K562 (cell line): Measurements from ENCODE around the gene SLC13A4. TPM values are rescaled to one million over a fixed set of nuclear protein-coding genes. Genes with fewer than 3 reads are reported as not detected.

Experiments used
- ARID1B ChIP-seq: fragments of 450-650 bp; IDR thresholded peaks from 2 replicates; pipeline ENCODE4 v1.6.1; 2016; ENCODE audit warnings: antibody characterized with exemption, mild to moderate bottlenecking, inconsistent platforms
- ARID4B ChIP-seq: sonication (generic); formaldehyde crosslinking; IDR thresholded peaks from 2 replicates; pipeline ENCODE4 v1.8.0; 2022; ENCODE audit warnings: mild to moderate bottlenecking, missing genetic modification reagents
- ATF1 ChIP-seq, 2 experiments: fragments of 450-650 bp in 1 of 2; IDR thresholded peaks; 2 replicates each; pipeline ENCODE4 v1.6.1; 2016; ENCODE audit warnings: missing compliant biosample characterization in 1 of 2, missing genetic modification characterization in 1 of 2
- E2F4 ChIP-seq: sonication (generic); formaldehyde crosslinking; IDR thresholded peaks from 2 replicates; pipeline ENCODE4 v1.8.0; 2022; ENCODE audit warnings: mild to moderate bottlenecking, low read depth, missing genetic modification reagents
- FOSL1 ChIP-seq: fragments of 200-800 bp; sonication (Bioruptor generic); conservative IDR thresholded peaks from 2 replicates; pipeline ENCODE4 v1.6.1; 2016; ENCODE audit warnings: missing genetic modification characterization, missing compliant biosample characterization
- FOXJ3 ChIP-seq: sonication (generic); formaldehyde crosslinking; IDR thresholded peaks from 2 replicates; pipeline ENCODE4 v1.4.0; 2020; ENCODE audit warnings: mild to moderate bottlenecking, missing genetic modification reagents
- HDAC3 ChIP-seq: fragments of 450-650 bp; IDR thresholded peaks from 2 replicates; pipeline ENCODE4 v1.6.1; 2018; ENCODE audit warnings: borderline replicate concordance, mild to moderate bottlenecking, moderate library complexity; ENCODE audit not compliant: partially characterized antibody
- MLX ChIP-seq, 2 experiments: fragments of 450-650 bp in 1 of 2; sonication (generic) in 1 of 2; formaldehyde crosslinking; conservative IDR thresholded peaks; 2 replicates each; pipeline versions ENCODE4 v1.4.0 to v1.8.1; 2020 to 2022; ENCODE audit warnings: mild to moderate bottlenecking in 1 of 2, missing genetic modification reagents in 1 of 2
- NFXL1 ChIP-seq: fragments of 450-650 bp; formaldehyde crosslinking; IDR thresholded peaks from 2 replicates; pipeline ENCODE4 v1.4.0; 2021; ENCODE audit warnings: mild to moderate bottlenecking
- PRDM10 ChIP-seq: fragments of 450-650 bp; IDR thresholded peaks from 2 replicates; pipeline ENCODE4 v1.6.1; 2018; ENCODE audit not compliant: partially characterized antibody
- SMAD3 ChIP-seq: fragments of 450-650 bp; formaldehyde crosslinking; conservative IDR thresholded peaks from 2 replicates; pipeline ENCODE4 v1.4.0; 2020; ENCODE audit warnings: mild to moderate bottlenecking
- TCFL5 ChIP-seq: fragments of 250-450 bp; sonication (Bioruptor Pico); conservative IDR thresholded peaks from 2 replicates; pipeline ENCODE4 v1.6.1; 2021; ENCODE audit warnings: mild to moderate bottlenecking, moderate library complexity, matching md5 sums
- THAP7 ChIP-seq: fragments of 250-450 bp; sonication (Bioruptor Pico); IDR thresholded peaks from 2 replicates; pipeline ENCODE4 v1.5.0; 2021
- ZFX ChIP-seq: sonication (generic); formaldehyde crosslinking; IDR thresholded peaks from 2 replicates; pipeline ENCODE4 v1.8.0; 2022; ENCODE audit warnings: mild to moderate bottlenecking, missing genetic modification reagents, moderate library complexity
- ZNF324 ChIP-seq: fragments of 250-450 bp; sonication (Bioruptor Pico); IDR thresholded peaks from 2 replicates; pipeline ENCODE4 v1.4.0; 2020; ENCODE audit warnings: mild to moderate bottlenecking
- ZNF76 ChIP-seq: fragments of 250-450 bp; sonication (Bioruptor Pico); IDR thresholded peaks from 2 replicates; pipeline ENCODE4 v1.4.0; 2020; ENCODE audit warnings: mild to moderate bottlenecking, moderate library complexity, borderline replicate concordance
- polyA plus RNA-seq, 8 experiments: library from polyadenylated mRNA; depleted of rRNA in 4 of 8; stranded (reverse) in 5 of 8; unstranded in 3 of 8; fragments of >200 nt; fragmentation: Nextera tagmentation in 2 of 8; fragmentation: Illumina TruSeq in 1 of 8; extraction: Ambion mirVana in 2 of 8; extraction: Trizol in 1 of 8; gene quantifications; 2 replicates each; pipeline versions ENCODE4 v1.2.1 to v1.2.3, GENCODE V29; 2011 to 2014; ENCODE audit warnings: inconsistent platforms in 1 of 8, missing spikeins in 1 of 8
- total RNA-seq, 7 experiments: library from RNA; depleted of rRNA in 6 of 7; stranded (reverse); fragments of >200 nt in 6 of 7; fragmentation: Illumina TruSeq in 2 of 7; extraction: Trizol in 2 of 7; gene quantifications; 2 replicates each; pipeline versions ENCODE4 v1.2.1 to v1.2.3, GENCODE V29; 2011 to 2021; ENCODE audit warnings: low replicate concordance in 1 of 7

Gene SLC13A4
- total and polyA plus RNA-seq, 9 of the 15 experiments (the other 6 are each of a cell fraction or from before 2014, with no cell fraction given): 0.11 to 1.0 (median 0.36) TPM

GRCh38 chr7:135664046-135664589, 63.9 kb downstream of the SLC13A4 start (continued):
- TF ChIP-seq PRDM10: no peak
- no peak for TF ChIP-seq ZNF76
- TF ChIP-seq THAP7 (CRISPR knock-in tag): no peak
- TF ChIP-seq NFXL1 (CRISPR knock-in tag): no peak
- peak; percentile 99 for TF ChIP-seq ARID1B
- TF ChIP-seq HDAC3: peak; percentile 89
- TF ChIP-seq SMAD3 (CRISPR knock-in tag): no peak
- TF ChIP-seq ARID4B (CRISPR knock-in tag): no peak
- no peak for TF ChIP-seq ATF1 (CRISPR knock-in tag; IDR thresholded peaks at IDR 0.05)
- peak; percentile 38; the same call in 1 of the 2 replicates for TF ChIP-seq ATF1 (tag; IDR thresholded peaks at IDR 0.05)
- TF ChIP-seq TCFL5: no peak
- peak; percentile 68 for TF ChIP-seq ZFX (CRISPR knock-in tag)
- no peak for TF ChIP-seq MLX (CRISPR knock-in tag; conservative IDR thresholded peaks at IDR 0.05)
- TF ChIP-seq E2F4 (CRISPR knock-in tag): no peak
- TF ChIP-seq FOSL1: peak; percentile 76
- no peak for TF ChIP-seq ZNF324 (CRISPR knock-in tag)
- TF ChIP-seq FOXJ3 (CRISPR knock-in tag): no peak
